PFSK-1 (cell line): ENCODE results near the gene GAS5.

Experiments
- POLR2AphosphoS5 ChIP-seq: IDR thresholded peaks from 2 replicates; pipeline ENCODE4 v1.6.1; 2012; ENCODE audit warnings: low read depth, mild to moderate bottlenecking, control low read depth, low read length, moderate library complexity
- TF ChIP-seq, protein P1 (sequence below), 2 experiments: IDR thresholded peaks; 2 replicates each; pipeline versions ENCODE4 v1.6.1 to v1.8.0; 2011 to 2012; ENCODE audit warnings: low read depth in 2 of 2, low read length in 2 of 2, control low read depth in 1 of 2, inconsistent platforms in 1 of 2, mild to moderate bottlenecking in 1 of 2, moderate library complexity in 1 of 2; ENCODE audit not compliant: insufficient read depth in 1 of 2

DNA sequence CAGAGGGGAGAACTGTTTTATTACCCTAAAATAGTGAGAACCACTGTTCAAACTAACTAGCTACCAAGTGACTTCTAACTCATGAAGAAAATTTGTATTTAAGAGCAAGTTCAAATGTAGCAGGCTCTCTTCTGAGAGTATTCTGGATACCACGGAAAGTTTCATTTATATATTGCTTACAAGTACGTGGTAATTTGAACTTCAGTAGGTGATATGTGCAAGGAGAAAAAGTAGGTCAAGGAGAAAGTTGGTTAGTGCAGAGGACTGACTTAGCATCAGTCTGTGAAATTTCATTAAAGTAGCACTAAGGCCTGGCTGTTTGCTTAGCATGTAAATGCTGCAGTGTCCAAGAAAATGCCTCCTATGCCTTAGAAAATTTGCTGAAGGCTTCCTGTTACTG lies 32.6 kb upstream of the GAS5 start:
- no peak for TF ChIP-seq POLR2AphosphoS5
- TF ChIP-seq, protein P1, sequence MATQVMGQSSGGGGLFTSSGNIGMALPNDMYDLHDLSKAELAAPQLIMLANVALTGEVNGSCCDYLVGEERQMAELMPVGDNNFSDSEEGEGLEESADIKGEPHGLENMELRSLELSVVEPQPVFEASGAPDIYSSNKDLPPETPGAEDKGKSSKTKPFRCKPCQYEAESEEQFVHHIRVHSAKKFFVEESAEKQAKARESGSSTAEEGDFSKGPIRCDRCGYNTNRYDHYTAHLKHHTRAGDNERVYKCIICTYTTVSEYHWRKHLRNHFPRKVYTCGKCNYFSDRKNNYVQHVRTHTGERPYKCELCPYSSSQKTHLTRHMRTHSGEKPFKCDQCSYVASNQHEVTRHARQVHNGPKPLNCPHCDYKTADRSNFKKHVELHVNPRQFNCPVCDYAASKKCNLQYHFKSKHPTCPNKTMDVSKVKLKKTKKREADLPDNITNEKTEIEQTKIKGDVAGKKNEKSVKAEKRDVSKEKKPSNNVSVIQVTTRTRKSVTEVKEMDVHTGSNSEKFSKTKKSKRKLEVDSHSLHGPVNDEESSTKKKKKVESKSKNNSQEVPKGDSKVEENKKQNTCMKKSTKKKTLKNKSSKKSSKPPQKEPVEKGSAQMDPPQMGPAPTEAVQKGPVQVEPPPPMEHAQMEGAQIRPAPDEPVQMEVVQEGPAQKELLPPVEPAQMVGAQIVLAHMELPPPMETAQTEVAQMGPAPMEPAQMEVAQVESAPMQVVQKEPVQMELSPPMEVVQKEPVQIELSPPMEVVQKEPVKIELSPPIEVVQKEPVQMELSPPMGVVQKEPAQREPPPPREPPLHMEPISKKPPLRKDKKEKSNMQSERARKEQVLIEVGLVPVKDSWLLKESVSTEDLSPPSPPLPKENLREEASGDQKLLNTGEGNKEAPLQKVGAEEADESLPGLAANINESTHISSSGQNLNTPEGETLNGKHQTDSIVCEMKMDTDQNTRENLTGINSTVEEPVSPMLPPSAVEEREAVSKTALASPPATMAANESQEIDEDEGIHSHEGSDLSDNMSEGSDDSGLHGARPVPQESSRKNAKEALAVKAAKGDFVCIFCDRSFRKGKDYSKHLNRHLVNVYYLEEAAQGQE (IDR thresholded peaks at IDR 0.05; ENCODE audit: insufficient read depth in 1 of 2, low read depth in 2 of 2, low read length in 2 of 2), result no peak
